Mesothelial cell of epicardium (in vitro differentiated cells): ENCODE results near the gene GP2. TPM values are rescaled to one million over a fixed set of nuclear protein-coding genes. Genes with fewer than 3 reads are reported as not detected.

Experiments used
- DNase-seq, 2 experiments: peaks; one replicate each; pipeline ENCODE4 v3.0.0; 2021; ENCODE audit warnings: low spot score in 2 of 2; ENCODE audit not compliant: unreplicated experiment in 2 of 2
- H3K27ac Mint-ChIP-seq: 2 replicates; pipeline ENCODE4 v1.8.0; 2021; ENCODE audit warnings: mixed read lengths
- H3K27me3 Mint-ChIP-seq: 2 replicates; pipeline ENCODE4 v1.8.0; 2021; ENCODE audit warnings: low read depth, mixed read lengths
- H3K36me3 Mint-ChIP-seq: 2 replicates; pipeline ENCODE4 v1.8.0; 2021; ENCODE audit warnings: mixed read lengths
- H3K4me1 Mint-ChIP-seq: 2 replicates; pipeline ENCODE4 v1.8.0; 2021; ENCODE audit warnings: mixed read lengths
- H3K4me3 Mint-ChIP-seq: 2 replicates; pipeline ENCODE4 v1.8.0; 2021; ENCODE audit warnings: mild to moderate bottlenecking, moderate library complexity, mixed read lengths
- H3K9me3 Mint-ChIP-seq: 2 replicates; pipeline ENCODE4 v1.8.0; 2021; ENCODE audit warnings: mixed read lengths
- CTCF ChIP-seq: fragments of 200-600 bp; sonication (generic); IDR thresholded peaks from one replicate; pipeline ENCODE4 v1.5.0; 2021; ENCODE audit warnings: antibody characterized with exemption; ENCODE audit not compliant: unreplicated experiment
- total RNA-seq: library from RNA; stranded (reverse); gene quantifications from 3 replicates; pipeline ENCODE4 v1.2.1, GENCODE V29; 2021

Gene GP2
- total RNA-seq, 1 donor from 2014 or later = not detected

GRCh38 chr16:20320592-20320991, 6.7 kb downstream of the GP2 start:
- H3K4me3 Mint-ChIP-seq = no peak overlapping the region
- no peaks in the 10 kb centered on the region for H3K4me1 Mint-ChIP-seq
- peaks cover 56% of the 10 kb centered on the region for H3K27me3 Mint-ChIP-seq
- TF ChIP-seq CTCF = no peak
- DNase-seq = no peak
- H3K36me3 Mint-ChIP-seq = no peaks in the 10 kb centered on the region
- H3K9me3 Mint-ChIP-seq = no peaks in the 10 kb centered on the region
- no peak overlapping the region for H3K27ac Mint-ChIP-seq

DNA sequence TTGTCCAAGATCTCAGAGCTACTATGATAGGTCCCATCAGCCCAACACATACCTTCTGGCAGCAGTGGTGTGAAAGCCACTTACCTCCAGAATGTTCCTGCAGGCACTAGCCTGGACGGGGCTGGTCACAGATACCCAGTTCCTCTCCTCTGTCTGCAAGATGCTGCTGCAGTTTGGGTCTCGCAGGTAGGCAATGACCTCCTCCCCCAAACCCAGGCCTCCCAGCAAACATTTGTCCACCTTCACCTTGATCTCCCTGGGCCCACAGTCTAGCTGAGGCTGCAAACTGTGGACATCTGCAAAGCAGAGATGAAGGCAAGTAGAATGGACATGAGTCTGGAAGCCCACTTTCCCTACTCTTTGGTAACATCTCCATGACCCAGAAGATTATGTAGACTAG, 7.1 kb downstream of the GP2 start:
- no peaks in the 10 kb centered on the region for H3K4me1 Mint-ChIP-seq
- H3K36me3 Mint-ChIP-seq = no peaks in the 10 kb centered on the region
- peaks cover 60% of the 10 kb centered on the region for H3K27me3 Mint-ChIP-seq
- TF ChIP-seq CTCF = no peak
- no peaks in the 10 kb centered on the region for H3K9me3 Mint-ChIP-seq
- no peak for DNase-seq
- no peak overlapping the region for H3K27ac Mint-ChIP-seq
- no peak overlapping the region for H3K4me3 Mint-ChIP-seq

GRCh38 chr16:20319406-20319805, 7.9 kb downstream of the GP2 start:
- Mint-ChIP-seq H3K36me3 (no peaks in the 10 kb centered on the region), H3K27me3 (peaks cover 60% of the 10 kb centered on the region), H3K4me1 (no peaks in the 10 kb centered on the region), H3K4me3 (no peak overlapping the region), H3K27ac (no peak overlapping the region), H3K9me3 (no peaks in the 10 kb centered on the region)
- no peak for TF ChIP-seq CTCF
- DNase-seq = no peak

- Mint-ChIP-seq H3K9me3 (no peaks in the 10 kb centered on the region), H3K4me1 (no peaks in the 10 kb centered on the region), H3K36me3 (no peaks in the 10 kb centered on the region), H3K27me3 (peaks cover 54% of the 10 kb centered on the region), H3K4me3 (no peak overlapping the region), H3K27ac (no peak overlapping the region)
- no peak for TF ChIP-seq CTCF
- DNase-seq = no peak
Measured at GRCh38 chr16:20318437-20318836, 8.9 kb downstream of the GP2 start.

GRCh38 chr16:20318006-20318405, 9.3 kb downstream of the GP2 start:
- H3K27me3 Mint-ChIP-seq = peaks cover 54% of the 10 kb centered on the region

More at GRCh38 chr16:20318006-20318405, 9.3 kb downstream of the GP2 start:
- Mint-ChIP-seq H3K36me3 (no peaks in the 10 kb centered on the region), H3K27ac (no peak overlapping the region), H3K4me3 (no peak overlapping the region), H3K9me3 (no peaks in the 10 kb centered on the region), H3K4me1 (no peaks in the 10 kb centered on the region)
- no peak for DNase-seq
- no peak for TF ChIP-seq CTCF
